Measurements from ENCODE around the gene LIFR. TPM values are rescaled to one million over a fixed set of nuclear protein-coding genes. Genes with fewer than 3 reads are reported as not detected.

LIFR gene
- total RNA-seq, 1 experiment from 2014 or later = 10.4 TPM

- ChIA-PET POLR2A (ENCODE audit: unreplicated experiment) (no interaction called here), CTCF (interaction anchor here (0.9 kb wide), 1 partner anchor 356 kb away, joined by 3 read pairs; no protein-coding TSS in a partner anchor)
- DNase-seq (no peak), ATAC-seq (no peak)
- Histone ChIP-seq H3K79me2 (ENCODE audit: low read length) (no peaks in the 10 kb centered on the region), H3K9ac (ENCODE audit: low read length) (no peak overlapping the region), H3K9me3 (ENCODE audit: low read length) (no peaks in the 10 kb centered on the region), H4K20me1 (ENCODE audit: low read length) (no peaks in the 10 kb centered on the region), H3F3A (ENCODE audit: low read length, unreplicated experiment) (no peaks in the 10 kb centered on the region), H3K4me1 (ENCODE audit: insufficient read depth, low read length) (no peaks in the 10 kb centered on the region), H3K27ac (ENCODE audit: low read length) (no peak overlapping the region), H3K27me3 (ENCODE audit: low read length) (no peaks in the 10 kb centered on the region), H3K4me3 (ENCODE audit: low read length) (no peak overlapping the region), H3K4me2 (ENCODE audit: low read length) (no peak overlapping the region), H3K36me3 (ENCODE audit: low read depth, low read length) (no peaks in the 10 kb centered on the region), H3K9me2 (replicated peaks; ENCODE audit: low read length) (no peaks in the 10 kb centered on the region), H2AFZ (ENCODE audit: low read length) (no peak overlapping the region)
- no TSS peak for BruUV-seq (replicated peaks)
- intact Hi-C loops (cut with micrococcal nuclease) = no loop called here
- TF ChIP-seq EZH2phosphoT487 (IDR thresholded peaks at IDR 0.05; ENCODE audit: borderline replicate concordance, low read length) = no peak
- TF ChIP-seq EZH2 (IDR thresholded peaks at IDR 0.05; ENCODE audit: low read length, unreplicated experiment) = no peak
- no peak for TF ChIP-seq CTCF (conservative IDR thresholded peaks at IDR 0.05; ENCODE audit: low read depth, low read length)
Observed at GRCh38 chr5:38453921-38454320, 102.5 kb downstream of the LIFR start.

DNA sequence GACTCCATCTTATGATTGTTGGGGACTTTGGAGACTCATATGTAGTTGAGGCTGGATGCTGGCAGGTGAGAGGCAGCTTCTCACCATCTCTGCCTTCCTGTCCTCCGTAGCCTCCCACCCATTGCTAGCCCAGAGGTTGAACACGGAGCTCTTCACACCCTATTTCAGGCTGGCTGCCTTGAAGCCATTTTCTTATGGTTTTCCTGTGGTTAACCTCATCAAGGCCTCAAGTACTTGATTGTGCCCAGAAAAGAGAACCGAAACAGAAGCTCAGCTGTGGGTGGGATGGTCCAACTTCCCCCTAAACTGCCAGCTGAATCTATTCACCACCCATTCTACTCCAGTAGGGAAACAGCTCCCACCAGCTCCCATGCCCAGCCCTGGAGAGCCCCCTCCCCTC lies 102.9 kb downstream of the LIFR start:
- intact Hi-C loops (cut with micrococcal nuclease) = no loop called here
- CTCF ChIA-PET = no interaction called here
- TF ChIP-seq EZH2 (IDR thresholded peaks at IDR 0.05; ENCODE audit: low read length, unreplicated experiment) (no peak), CTCF (conservative IDR thresholded peaks at IDR 0.05; ENCODE audit: low read depth, low read length) (no peak), EZH2phosphoT487 (IDR thresholded peaks at IDR 0.05; ENCODE audit: borderline replicate concordance, low read length) (no peak)
- POLR2A ChIA-PET (ENCODE audit: unreplicated experiment) = no interaction called here
- no peak for ATAC-seq
- Histone ChIP-seq H3K27ac (ENCODE audit: low read length) (no peak overlapping the region), H3K4me2 (ENCODE audit: low read length) (no peak overlapping the region), H2AFZ (ENCODE audit: low read length) (no peak overlapping the region), H4K20me1 (ENCODE audit: low read length) (no peaks in the 10 kb centered on the region), H3K27me3 (ENCODE audit: low read length) (no peaks in the 10 kb centered on the region), H3K9me3 (ENCODE audit: low read length) (no peaks in the 10 kb centered on the region), H3K9ac (ENCODE audit: low read length) (no peak overlapping the region), H3K36me3 (ENCODE audit: low read depth, low read length) (no peaks in the 10 kb centered on the region), H3K79me2 (ENCODE audit: low read length) (no peaks in the 10 kb centered on the region), H3K4me1 (ENCODE audit: insufficient read depth, low read length) (no peaks in the 10 kb centered on the region), H3F3A (ENCODE audit: low read length, unreplicated experiment) (no peaks in the 10 kb centered on the region), H3K4me3 (ENCODE audit: low read length) (no peak overlapping the region), H3K9me2 (replicated peaks; ENCODE audit: low read length) (no peaks in the 10 kb centered on the region)
- no TSS peak for BruUV-seq (replicated peaks)
- DNase-seq = no peak

DNA sequence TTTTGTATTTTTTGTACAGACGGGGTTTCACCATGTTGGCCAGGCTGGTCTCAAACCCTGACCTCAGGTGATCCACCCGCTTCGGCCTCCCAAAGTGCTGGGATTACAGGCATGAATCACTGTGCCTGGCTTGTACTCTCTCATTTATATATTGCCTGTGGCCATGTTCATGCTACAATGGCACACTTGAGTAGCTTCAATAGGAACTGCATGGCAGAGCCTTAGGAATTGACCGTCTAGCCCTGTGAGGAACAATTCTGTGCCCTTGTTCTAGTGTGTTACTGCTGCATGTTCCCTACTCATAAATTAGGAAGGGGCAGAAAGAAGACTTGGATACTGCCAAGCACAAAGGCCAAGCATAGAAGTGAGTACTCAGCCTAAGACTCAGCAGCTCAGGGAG lies 104.2 kb downstream of the LIFR start:
- Histone ChIP-seq H3K4me2 (ENCODE audit: low read length) (no peak overlapping the region), H3K27me3 (ENCODE audit: low read length) (no peaks in the 10 kb centered on the region), H3K36me3 (ENCODE audit: low read depth, low read length) (no peaks in the 10 kb centered on the region), H3K9ac (ENCODE audit: low read length) (no peak overlapping the region), H3K9me3 (ENCODE audit: low read length) (no peaks in the 10 kb centered on the region), H3K9me2 (replicated peaks; ENCODE audit: low read length) (no peaks in the 10 kb centered on the region), H2AFZ (ENCODE audit: low read length) (no peak overlapping the region), H3K4me1 (ENCODE audit: insufficient read depth, low read length) (no peaks in the 10 kb centered on the region), H3K27ac (ENCODE audit: low read length) (no peak overlapping the region), H3K79me2 (ENCODE audit: low read length) (no peaks in the 10 kb centered on the region), H3F3A (ENCODE audit: low read length, unreplicated experiment) (no peaks in the 10 kb centered on the region), H4K20me1 (ENCODE audit: low read length) (no peaks in the 10 kb centered on the region), H3K4me3 (ENCODE audit: low read length) (no peak overlapping the region)
- ChIA-PET POLR2A (ENCODE audit: unreplicated experiment) (no interaction called here), CTCF (no interaction called here)
- DNase-seq (no peak), ATAC-seq (no peak)
- intact Hi-C loops (cut with micrococcal nuclease) = no loop called here
- BruUV-seq (replicated peaks) = no TSS peak
- TF ChIP-seq EZH2 (IDR thresholded peaks at IDR 0.05; ENCODE audit: low read length, unreplicated experiment) (no peak), CTCF (conservative IDR thresholded peaks at IDR 0.05; ENCODE audit: low read depth, low read length) (no peak), EZH2phosphoT487 (IDR thresholded peaks at IDR 0.05; ENCODE audit: borderline replicate concordance, low read length) (no peak)

Data from PC-3 (cell line).